Activated CD4-positive, CD25-positive, alpha-beta regulatory T cell treated with anti-CD3 and anti-CD28 coated beads, Interleukin-2, amount 50 U/mL, for 24 hours (primary cell): ENCODE measurements around the gene AUTS2.

ENCODE experiments used
- ATAC-seq, 2 donors: fragments of 150-1000 bp; cut with Tn5 transposase; one replicate each; pipeline ENCODE4 v1.10.0; 2021; ENCODE audit warnings: mild to moderate bottlenecking in 1 of 2, moderate library complexity in 1 of 2

AUTS2 gene

DNA sequence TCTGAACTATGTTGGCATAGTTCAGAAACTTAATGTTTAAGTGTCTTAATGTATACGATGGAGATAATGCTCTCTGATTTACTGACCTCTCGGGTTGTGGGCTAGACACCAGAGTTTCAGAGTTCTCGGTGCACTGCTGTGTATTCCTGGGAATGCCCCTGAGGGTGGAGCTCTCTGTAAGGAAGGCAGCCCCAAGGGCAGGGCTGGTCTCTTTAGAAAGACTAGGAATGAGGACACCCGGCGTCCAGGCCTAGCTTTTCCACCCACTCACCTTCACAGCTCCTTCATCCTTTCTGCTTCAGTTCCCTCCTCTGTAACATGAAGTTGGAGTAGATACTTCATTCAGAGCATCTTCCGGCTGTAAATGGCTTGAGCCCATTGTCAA lies 997.1 kb downstream of the AUTS2 start:
- no peak for ATAC-seq

DNA sequence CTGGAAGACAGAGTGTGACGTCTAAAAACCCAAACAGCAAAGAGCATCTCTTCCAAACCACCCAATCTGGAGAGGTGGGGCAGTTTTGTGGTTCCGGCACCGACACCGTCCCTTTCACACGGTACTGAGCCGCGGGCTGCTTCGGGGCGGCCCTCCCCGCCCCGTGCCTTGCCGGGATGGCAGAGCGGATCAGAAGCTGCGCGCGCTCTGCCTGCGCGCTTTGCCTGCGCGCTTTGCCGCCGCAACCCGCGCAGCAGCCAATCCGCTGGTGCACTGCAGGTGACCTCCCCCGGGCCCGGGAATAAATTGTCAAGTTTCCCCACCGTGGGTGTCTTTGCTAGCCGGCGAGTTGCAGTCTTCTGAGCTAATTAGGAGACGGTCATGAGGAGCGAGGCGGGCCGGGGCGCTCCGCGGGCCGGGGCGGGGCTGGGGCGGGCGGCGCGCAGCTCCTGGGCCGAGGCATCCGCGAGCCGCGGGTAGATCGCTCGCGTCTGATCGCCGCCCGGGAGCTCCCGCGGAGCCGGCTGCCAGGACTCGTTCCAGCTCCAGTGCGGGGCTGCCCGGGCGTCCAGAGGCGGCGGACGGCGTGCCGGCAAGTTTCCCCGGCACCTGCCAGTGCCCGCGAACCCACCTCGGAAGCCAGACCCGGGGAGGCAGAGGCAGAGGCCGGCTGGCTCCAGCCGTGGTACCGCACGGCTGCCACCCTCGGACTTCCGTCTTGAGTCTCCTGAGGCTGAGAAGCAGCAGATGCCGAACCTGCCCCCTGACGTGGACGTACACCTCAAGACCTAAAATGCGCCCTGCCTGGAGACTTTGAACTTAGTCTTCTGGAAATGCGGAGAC lies 997.7 kb downstream of the AUTS2 start:
- ATAC-seq: peak in 1 of 2 donors; percentile 30

DNA sequence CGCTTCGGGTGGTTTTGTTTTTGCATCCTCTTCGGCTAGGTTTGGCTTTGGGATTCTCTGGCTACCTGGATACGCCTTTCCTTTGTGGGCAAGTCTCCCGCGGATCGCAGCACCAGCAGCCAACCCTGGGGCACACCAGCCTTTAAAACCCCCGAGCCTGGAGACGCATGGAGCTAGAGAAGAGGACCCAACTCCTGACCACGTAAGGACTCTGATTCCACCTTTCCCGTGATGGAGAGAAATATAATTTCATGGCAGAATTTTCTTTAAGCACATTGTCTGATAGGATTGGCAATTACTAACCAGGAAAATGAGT lies 998.3 kb downstream of the AUTS2 start:
- no peak for ATAC-seq

DNA sequence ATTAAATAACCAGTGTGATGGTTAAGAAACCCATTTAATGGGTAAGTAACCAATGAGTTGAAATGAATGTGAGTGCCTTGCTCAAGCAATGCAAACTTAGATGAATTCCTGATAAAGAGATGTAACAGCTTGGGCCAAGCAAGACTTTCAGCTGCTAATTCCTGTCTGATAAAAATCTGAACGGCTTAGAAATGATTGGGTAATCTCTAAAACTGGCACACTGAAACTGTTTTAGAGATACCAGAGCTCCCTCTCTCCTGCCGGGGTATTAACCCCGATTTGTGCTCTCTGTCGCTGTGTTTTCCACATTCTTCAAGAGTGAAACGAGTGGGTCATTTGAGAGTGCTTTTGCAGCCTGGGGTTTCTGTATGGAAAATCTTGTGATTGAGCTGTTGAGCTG lies 998.8 kb downstream of the AUTS2 start:
- ATAC-seq: no peak

DNA sequence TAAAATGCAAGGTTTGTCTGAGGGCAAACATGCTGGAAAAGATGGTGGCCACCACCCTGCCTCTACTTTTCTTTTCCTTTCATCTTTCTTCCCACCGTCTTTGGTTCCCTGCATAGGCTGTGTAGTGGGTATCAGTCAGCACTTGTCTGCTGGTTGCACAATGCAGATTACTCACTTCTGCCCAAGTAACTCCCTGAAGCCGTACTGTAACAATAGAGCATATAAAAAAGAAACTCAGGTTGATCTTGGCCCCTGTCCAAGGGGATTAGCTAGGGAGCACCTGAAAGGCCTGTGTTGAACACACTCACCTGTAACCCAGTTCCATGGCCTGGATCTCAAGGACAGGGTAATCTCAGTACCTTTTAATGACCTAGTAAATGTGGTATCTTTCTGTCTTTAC lies 1000.7 kb downstream of the AUTS2 start:
- no peak for ATAC-seq

DNA sequence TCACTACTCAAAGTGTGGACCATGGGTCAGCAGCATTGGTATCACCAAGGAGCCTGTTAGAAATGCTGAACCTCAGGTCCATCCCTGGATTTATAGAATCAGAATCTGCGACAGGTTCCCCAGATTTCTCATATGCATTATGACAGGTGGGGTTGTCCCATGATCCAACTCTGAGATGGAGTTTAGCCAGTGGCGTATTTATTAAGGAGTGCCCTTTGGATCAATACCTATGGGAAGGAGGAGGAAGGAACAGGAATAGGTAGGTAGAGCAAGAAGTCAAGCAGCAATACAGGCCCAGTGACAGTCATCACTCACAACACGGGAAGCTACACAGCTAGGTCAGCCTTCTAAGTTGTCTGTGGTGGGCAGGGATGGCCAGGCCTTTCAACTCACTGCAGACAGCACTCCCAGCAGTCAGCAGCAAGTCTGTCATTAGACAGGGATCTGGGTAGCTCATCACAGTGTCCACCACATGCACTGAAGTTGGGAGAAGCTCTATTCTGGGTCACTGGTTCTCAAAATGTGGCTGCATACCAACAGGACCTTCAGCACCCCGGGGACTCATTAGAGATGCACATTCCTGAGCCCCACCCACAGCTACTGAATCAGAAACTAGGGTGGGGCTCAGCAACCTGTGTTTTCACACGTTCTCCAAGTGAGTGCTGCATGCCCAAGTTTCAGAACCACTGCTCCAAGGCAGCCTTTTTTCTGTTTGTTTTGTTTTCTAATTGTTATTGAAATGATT lies 1001.3 kb downstream of the AUTS2 start:
- ATAC-seq: no peak

DNA sequence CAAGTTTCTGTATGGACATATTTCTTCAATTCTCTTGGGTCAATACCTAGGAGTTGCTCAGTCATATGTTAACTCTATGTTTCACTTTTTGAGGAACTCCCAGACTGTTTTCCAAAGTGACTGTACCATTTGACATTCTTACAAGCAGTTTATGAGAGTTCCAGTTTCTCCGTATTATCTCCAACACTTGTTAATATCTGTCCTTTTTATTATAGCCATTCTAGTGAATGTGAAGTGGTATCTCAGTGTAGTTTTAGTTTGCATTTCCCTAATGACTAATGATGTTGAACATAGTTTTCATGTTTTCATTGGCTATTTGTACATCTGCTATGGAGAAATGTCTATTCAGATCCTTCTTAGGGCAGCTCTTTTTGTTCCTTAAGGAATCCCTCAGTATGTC lies 1002.7 kb downstream of the AUTS2 start:
- no peak for ATAC-seq

DNA sequence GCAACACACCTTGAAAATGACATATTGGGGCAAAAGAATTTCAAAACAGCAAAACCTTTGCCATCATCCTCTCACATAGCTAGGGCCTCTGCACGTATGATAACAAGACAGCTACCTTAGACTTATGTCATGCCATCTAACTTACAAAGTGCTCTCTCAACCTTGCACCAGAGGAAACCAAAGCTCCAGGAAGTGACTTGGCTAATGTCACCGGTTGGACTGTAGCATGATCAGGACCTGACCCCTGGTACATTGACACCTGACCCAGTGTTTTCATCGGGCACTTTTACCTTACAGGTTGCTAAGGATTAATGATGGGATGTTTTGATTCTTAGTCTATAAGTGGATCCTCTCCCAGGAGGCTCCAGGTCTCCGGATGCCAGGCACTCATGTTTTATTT lies 1003.8 kb downstream of the AUTS2 start:
- no peak for ATAC-seq

DNA sequence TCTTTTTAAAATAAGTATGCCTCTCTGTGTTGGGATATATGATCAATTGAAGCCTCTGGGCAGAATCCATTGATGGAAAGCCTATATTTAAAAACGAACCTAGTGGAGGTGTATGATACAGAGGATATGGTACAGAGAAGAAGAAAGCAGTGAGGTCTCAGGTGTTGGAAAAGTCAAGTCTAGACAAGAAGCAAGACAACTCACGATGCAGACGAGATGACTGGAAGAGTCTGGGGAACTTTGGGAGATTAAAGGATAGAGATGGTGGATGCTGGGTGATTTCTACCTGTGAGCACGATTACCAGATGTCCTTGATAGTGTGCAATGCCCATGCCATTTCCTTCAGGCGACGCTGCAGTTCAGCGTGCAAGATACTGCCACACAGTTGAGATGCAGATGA lies 1009.0 kb downstream of the AUTS2 start:
- no peak for ATAC-seq

DNA sequence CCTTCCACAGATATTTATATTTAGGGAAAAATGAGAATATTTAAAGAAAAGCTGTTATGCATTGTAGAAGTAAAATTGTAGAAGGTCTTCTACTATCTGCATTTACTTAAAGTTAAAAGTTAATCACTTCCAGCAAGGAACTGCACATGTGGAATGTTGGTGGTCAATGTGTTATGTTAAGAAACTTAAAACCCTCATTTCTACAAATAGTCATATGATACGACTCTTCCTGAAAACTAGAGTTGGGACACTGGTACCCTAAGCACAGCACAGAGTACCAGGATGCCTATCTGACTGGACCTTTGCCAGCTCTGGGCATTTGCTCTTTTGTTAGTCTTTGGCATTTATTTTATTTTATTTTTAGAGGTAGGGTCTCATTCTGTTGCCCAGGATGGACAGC lies 1009.5 kb downstream of the AUTS2 start:
- no peak for ATAC-seq

DNA sequence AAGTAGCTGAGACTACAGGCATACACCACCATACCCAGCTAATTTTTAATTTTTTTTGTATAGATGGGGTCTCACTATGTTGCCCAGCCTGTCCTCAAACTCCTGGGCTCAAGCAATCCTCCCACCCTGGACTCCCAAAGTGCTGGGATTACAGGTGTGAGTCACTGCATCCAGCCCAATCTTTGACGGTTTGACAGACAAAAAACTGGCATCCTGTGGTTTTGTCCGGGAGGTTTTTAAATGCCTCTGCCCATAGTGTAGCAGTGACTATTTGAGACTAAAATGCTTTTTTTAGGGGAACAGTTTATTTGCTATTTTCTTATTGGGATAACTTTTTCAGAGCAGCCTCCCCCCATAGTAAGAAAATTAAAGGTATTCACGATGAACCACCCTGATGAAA lies 1010.0 kb downstream of the AUTS2 start:
- ATAC-seq: no peak

DNA sequence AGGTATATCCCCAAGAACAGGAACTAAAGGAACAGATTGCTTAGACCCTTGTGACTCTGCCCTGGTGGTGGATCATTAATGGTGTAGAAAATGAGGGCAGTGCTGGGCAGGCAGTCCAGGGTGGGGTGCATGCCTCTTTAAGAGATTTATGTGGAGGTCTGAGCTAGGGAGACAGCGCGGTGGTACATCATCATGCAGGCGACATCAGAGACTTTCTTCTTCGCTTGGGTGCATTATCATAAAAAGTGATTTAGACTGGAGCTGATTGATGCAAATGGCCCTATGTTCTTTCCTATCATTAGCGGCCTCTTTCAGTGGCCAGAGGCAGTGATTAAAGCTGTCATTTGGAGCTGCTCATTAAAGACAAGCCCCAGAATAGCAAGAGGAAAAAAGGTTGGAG lies 1014.5 kb downstream of the AUTS2 start:
- no peak for ATAC-seq

DNA sequence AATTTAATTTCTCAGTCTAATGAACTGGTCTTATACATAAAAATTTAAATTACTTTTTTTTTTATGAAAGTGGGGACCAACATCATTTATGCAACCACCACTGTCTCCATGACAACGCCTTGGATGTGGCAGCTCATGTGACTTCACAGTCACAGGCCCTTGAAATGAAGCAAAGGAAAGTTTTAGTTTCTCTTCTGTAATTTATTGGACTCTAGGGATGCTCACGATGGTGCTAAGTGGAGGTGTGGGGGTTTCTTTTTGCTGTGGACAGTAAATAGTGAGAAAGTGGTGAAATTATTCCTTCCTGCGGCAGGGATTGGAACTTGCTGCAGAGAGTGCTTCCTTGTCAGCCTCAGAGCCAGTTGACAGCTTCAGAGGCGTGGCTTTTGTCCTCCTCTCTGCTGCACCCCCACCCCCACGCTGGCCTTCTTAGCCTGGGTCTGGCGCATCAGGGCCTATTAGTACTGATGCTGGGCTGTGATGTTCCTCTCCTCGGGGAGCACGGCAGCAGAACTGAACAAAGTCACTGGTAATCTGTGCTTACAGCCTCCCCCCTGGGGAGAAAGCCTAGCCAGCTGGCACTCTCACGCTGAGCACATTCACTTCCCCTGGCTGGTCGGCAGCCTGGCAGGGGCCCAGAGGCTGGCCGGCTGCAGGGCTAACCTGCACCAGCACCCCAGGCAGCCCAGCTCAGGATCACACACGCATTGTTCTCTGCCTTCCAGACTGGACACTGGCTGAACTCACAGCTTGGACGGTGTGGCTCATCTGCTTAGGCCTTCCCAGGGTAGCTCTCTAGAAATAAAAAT lies 1016.2 kb downstream of the AUTS2 start:
- ATAC-seq: no peak

DNA sequence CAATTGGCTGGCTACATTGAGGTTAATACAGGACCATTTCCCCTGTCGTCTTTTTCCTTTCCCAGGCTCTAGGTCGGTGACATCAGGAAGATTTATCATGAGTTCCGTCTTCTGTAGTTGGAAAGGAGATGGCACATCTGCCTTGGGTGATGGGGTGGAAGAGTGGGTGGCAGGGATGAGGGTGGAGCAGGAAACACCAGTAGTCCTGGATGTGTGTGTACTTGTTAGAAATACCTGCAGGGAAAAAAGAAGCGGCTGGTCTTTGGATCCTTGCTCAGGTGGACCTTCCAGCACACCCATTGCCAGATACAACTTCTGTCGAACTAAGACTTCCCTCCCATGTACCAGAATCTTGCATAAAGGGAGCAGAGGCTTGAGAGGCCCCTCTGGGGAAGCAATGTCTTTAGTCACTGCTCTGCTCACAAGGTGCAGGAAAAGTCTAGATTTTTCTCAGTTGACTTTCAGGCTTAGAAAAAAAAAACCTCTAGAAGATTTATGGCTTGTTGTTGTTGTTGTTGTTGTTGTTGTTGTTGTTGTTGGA lies 1016.9 kb downstream of the AUTS2 start:
- ATAC-seq: no peak

DNA sequence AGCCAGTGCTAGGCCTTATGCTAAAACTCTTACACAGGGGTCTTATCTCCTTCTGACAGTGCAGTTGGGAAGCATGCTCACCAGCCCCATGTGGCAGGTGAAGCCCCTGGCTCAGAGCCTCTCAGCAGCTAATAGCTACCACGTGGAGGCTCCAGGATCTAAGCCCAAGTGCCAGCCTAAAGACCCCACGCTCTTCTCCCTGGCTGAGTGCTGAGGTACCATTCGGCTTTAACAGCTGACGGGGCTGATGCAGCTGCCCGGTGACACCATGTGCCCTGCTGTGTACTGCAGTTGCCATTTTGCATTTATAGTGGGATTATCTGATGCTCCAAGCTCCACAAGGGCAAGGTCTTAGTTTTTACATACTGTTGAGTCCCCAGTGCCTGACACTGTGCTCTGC lies 1017.9 kb downstream of the AUTS2 start:
- no peak for ATAC-seq

DNA sequence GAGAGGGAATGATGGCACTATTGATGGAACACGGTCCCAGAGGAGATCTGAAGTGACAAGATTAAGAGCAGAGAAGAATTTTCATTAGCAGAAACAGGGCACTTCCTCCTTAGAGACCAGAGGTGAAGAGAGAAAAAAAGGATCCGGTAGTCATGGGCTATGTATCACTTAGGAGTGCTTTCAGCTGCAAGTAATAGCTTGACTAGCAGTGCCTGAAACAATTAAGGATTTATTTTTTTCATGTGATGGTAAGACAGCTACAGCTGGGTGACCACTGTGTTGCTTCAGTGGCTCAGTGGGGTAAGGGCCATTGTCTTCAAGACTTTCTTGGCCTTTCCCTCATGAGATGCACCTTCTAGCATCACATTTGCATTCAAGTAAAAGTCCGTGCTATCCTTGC lies 1018.5 kb downstream of the AUTS2 start:
- ATAC-seq: no peak

DNA sequence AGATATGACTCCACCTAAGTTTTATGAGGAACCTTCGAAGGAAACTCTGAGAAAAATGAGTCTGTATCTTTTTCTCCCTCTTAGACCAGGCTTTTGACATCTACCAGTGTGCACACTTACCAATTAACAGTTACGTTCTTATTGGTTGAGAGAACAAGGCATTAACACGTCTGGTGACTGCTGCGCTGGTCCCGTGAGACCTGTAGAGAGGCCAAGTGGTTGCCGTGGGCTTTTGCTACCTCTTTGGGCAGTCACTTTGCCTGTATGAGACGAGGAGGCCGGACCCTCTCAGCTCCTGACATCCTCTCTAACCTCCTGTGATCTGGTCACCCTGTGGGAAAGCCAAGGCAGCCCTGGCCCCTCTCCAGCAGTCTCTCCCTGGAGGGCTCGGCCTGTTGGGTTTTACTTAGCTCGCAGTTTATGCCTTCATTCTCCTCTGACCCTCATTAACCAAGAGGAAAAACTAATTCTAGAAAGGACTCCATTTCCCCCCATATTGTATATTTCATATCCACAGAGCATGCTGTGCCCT lies 1019.8 kb downstream of the AUTS2 start:
- no peak for ATAC-seq

DNA sequence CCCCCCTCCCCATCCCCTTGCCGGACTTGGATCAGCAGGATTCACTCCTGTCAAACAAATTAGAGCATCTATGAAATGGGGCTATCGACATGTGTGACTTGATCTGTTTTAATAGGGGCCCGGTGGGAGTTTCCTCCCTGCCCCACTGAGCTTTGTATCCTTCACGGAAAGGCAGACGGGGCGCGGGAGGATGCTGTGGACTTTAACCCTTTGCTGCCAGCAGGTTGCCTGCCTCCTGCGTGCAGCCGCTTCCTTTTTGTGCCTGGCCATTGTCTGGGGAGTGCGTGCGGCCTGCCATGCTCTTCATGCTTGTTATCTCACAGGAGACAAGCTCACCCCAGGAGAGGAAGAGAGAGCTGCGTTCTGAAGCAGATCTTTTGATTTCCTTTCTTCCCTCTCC lies 1020.9 kb downstream of the AUTS2 start:
- no peak for ATAC-seq

DNA sequence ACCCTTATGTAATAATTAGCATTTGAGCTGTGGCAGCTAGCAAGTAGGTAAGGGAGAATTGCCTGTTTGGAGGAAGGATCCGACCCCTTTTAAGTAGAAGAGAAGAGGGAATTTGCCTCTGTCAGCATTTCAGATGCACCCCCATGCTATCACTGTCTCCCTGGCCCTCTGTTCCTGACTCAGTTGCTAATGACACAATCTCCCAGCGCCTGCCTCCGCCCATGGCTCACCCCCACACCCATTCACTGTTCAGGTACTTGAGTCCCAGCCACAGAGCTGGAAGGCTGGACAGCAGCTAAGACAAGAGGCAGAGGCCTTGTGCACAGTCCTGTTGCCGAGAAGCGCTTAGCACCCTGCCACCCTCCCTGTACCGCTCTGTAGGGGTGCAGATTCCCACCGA lies 1021.4 kb downstream of the AUTS2 start:
- ATAC-seq: no peak

DNA sequence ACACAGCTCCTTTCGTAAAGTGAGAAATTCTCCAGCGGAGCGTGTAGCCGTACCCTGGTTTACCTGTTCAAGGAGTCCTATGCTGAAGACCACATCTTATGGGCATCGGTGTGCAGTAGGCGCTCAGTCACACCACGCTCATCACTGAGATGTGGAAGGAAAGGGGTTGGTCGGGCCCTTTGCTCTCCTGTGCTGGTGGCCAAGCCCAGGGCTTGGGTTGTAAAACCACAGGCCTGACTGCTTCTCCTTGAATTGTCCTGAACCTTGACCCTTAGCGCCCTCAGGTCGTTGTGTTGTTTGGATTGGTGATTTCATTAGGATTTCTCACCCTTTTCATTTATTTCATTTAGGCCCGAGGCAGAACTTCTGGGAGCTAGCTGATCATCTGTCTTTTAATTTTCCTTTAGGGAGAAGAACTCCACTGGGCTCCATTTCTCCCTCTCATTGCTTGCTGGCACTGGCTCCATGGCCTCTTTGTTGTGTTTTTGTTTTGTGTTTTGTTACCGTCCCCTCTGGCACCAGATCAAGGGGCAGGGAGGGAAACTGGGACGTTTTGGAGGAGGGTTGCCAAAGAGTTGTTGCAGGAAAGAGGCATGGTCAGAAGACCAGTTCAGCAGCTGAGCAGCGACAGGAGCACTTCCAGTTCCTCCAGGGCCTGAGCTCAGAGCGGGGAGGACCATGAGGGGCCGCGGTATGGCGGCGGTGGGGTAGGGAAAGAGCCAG lies 1022.2 kb downstream of the AUTS2 start:
- ATAC-seq: no peak

DNA sequence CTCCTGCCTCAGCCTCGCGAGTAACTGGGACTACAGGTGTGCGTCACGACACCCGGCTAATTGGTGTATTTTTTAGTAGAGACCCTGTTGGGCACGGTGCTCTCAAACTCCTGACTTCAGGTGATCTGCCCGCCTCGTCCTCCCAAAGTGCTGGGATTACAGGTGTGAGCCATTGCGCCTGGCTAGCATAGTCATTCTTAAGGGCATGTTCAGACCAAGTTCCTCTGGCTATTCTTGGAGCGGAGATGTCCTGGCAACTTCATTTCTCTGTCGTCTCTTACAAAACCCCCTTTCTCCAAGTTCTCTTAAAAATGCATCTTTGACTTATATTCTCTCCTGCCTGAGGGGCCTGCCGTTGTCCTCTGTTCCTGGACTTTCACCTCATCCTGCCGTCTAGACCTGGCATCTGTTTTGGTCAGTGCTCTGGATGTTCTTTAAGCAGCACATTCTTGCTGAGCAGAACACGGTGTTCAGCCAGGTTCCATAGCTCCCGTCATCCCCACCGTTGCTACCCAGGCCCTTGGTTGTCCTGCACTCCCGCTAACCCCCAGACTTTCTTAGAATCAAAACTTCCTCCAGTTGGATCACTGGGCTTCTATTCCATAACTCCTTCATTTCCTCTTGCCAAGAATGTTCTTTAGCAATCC lies 1023.8 kb downstream of the AUTS2 start:
- ATAC-seq: no peak

DNA sequence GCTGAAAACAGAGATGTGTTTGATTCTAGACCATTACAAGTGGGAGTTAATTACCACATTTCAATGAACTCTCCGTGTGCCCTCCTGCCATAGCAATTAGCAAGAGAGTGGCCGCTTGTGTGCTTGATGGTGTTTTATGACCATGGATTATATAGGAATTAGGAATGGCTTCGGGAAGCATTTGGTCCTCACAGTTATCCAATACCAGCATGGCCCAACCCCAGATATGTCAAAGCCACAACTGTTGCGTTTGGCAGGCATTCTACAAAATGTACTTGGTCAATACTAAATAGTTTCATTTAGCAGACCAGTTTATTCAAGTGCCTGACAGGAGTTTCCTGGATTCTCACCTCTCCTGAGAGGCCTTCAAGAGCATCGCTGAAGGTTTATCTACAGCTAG lies 1024.7 kb downstream of the AUTS2 start:
- no peak for ATAC-seq
